GM04503 (cell line): ENCODE results near the gene ZBTB3.
"Not testable (repeated sequence)": the region's sequence is repeated elsewhere in the genome, so short reads cannot be mapped to it uniquely, and the experiment has no call there.

Source experiments
- DNase-seq: peaks from one replicate; pipeline ENCODE4 v3.0.0-alpha.2; 2012; ENCODE audit warnings: low read depth

Gene ZBTB3

DNA sequence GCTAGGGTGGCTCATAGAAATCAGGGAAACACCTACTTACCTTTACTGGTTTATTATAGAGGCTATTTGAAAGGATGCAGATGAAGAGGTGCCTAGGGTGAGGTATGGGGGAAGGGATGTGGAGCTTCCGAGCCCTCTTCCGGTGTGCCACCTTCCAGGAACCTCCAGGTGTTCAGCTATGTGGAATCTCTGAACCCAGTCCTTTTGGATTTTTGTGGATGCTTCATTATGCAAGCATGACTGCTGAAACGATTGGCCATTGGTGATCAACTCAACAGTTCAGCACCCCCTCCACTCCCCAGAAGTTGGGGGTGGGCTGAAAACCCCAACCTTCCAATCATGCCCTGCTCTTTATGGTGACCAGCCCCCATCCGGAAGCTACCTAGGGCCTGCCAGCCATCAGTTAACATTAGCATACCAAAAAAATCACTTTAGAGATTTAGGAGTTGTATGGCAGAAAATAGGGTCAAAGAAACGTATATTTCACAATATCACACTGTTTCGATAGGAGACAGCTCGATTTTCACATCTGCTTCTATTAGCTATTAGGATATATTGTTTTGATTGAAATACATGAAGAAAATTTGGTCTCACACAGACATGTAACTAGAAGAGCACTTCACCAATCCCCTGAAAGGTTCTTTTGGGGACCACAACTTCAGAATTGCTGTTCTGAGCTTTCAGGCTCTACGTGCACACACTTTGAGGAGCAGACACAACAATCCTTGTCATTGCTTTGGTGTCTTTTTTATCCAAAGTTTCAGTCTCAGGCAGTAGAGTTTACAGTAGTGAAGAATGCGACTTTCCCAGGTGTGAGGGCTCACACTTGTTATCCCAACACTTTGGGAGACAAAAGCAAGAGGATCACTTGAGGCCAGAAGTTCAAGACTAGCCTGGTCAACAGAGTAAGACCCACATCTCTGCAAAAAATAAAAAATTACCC lies 4.2 kb upstream of the ZBTB3 start:
- DNase-seq, result no peak

DNA sequence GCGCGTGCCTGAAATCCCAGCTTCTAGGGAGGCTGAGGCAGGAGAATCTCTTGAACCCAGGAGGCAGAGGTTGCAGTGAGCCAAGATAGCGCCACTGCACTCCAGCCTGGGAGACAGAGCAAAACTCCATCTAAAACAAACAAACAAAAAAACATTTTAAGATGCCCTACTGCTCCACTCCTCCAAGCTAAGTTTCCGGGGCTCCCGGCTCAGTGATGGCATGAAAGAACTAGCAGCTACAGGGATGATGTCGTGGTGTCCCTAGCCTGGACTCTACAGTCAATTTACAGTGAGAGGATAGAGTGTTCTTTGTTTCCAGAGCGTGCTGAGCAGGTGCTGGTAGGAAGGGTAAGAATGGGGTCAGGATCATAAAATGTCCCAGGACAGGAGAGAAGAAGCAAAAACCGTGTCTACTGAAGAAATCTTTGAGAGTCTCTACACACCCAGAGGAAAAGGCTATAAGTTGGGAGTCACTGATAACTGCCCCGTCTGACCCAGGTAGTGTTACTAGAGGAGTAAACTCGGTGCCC lies 1.2 kb upstream of the ZBTB3 start:
- DNase-seq, result no peak

DNA sequence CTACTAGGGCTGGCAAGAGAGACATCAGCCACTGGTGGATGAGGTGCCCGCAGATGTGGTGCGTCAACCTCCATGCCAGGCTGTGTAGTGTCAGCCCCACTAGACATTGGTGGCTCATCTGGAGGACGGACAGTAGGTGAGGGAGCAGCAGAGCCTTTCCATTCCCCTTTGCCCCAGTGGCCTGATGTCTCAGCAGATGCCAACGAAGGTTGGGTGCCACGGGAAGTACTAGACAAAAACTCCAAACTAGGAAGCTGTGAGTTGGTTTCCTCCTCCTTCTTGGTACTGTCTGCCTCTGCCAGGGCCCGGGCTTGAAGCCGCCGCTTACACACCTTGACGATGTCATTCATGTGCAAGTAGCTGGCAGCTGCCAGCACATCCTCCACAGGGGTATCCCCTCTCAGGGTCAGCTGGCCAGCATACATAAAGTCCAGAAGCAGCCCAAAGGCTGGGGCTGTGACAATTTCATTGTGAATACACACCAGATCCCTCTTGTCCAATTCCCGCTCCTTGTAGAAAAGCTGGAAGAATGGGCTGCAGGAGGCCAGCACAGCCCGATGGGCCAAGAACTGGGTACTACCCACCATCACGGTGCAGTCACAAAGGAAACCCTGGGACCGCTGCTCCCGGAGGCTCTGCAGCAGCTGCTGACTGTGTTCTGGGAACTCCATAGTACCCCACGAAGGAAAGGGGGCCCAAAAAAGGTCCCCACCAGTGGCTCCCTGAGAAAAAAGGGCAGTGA lies 795 bp downstream of the ZBTB3 start:
- DNase-seq, result no peak

DNA sequence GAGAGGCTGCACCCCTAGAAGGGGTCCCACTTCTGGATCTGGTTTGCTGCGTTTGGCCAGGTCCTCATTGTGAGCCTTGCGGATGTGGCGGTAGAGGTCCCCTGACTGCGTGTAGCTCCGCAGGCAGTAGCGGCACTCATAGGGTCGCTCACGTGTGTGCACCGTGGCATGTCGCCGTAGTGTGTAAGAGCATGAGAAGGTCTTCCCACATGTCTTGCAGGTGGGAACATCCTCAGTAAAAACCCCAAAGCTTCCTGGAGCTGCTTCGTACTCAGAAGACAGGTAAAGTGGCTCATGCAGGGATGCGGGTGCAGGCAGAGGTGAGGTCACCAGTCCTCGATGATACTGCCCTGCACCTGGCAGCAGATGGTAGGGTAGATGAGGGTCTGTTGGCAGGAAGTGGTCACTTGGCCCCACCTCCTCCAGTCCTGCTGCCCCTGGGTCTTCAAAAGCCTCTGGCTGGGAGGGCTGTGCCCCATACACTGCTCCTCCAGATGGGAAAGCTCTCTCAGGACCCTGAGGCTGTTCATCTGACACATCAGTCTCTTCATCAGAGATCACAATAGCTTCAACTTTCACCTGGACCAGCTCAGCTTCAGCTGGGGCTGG lies 1.7 kb downstream of the ZBTB3 start:
- no peak for DNase-seq

DNA sequence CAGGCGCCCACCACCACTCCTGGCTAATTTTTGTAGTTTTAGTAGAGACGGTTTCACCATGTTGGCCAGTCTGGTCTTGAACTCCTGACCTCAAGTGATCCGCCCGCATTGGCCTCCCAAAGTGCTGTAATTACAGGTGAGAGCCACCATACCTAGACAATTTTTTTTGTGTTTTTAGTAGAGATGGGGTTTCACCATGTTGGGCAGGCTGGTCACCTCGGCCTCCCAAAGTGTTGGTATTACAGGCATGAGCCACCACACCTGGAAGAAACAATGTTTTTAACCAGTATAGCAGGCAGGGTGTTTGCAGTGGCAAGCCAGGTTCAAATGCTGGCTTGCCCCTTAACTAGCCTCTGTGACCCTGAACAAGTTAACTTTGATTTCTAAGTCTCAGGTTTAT lies 4.0 kb downstream of the ZBTB3 start:
- not testable (repeated sequence) for DNase-seq

DNA sequence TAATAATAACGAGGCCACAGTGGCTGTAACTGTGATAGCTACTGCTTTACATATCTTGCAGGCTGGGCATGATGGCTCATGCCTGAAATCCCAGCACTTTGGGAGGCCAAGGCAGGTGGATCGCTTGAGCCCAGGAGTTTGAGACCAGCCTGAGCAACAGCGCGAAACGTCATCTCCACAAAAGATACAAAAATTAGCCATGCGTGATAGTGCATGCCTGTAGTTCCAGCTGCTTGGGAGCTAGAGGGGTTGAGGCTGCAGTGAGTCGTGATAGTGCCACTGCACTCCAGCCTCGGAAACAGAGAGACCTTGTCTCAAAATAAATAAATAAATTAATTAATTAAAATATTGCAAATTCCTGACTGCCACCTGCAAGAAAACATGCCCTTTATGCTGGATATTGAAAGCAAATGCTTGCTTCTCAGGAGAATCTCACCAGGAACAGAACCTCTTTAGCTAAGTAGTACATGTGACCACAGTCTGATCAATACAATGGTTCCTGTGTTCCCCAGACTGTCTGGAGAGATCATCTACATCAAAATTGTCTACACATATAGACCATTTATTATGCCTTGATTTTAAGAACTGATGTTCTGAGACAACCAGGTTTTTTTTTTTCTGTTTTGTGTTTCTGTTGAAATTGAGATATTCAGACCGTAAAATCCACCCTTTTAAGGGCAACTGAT lies 6.3 kb downstream of the ZBTB3 start:
- no peak for DNase-seq

DNA sequence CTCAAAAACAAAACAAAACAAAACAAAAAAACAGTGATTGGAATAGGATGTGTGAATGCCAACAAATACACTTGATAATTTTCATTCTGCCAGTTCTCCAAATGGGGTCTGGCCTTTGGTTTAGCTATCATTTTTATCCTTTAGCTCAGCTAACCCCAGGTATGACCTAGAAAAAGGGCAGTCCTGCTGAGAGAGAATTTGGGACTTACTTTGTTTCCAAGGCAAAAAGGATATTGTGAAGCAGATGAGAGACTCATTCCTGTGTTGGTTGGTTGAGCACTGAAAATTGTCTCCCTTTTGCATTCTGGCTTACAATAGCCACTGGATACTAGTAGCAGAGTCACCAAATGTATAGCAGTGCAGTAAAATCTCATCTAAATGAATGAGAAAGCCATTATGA lies 16.8 kb downstream of the ZBTB3 start:
- no peak for DNase-seq

DNA sequence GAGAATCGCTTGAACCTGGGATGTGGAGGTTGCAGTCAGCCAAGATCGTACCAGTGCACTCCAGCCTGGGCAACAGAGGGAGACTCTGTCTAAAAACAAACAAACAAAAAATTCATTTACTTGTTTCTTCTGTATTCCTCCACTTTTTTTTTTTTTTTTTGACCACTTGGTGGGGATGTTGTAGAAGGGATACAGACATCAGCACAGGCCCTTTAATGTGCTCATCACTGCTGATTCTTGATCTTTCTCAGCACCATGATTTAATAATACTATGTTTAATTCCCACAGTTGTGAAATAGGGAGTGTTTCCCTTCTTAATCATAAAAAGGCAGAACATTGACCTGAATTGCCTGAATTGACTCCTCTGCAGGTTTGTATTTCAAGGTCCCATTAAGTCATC lies 21.1 kb downstream of the ZBTB3 start:
- DNase-seq, result no peak

DNA sequence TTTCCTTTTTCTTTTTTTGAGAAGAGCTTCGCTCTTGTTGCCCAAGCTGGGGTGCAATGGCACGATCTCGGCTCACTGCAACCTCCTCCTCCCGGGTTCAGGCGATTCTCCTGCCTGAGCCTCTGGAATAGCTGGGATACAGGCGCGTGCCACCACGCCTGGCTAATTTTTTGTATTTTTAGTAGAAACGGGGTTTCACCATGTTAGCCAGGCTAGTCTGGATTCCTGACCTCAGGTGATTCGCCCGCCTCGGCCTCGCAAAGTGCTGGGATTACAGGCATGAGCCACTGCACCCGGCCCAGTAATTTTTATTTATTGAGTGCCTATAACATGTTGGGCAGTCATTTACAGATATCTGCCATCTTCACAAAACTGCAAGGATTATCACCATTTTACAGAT lies 23.9 kb downstream of the ZBTB3 start:
- not testable (repeated sequence) for DNase-seq

DNA sequence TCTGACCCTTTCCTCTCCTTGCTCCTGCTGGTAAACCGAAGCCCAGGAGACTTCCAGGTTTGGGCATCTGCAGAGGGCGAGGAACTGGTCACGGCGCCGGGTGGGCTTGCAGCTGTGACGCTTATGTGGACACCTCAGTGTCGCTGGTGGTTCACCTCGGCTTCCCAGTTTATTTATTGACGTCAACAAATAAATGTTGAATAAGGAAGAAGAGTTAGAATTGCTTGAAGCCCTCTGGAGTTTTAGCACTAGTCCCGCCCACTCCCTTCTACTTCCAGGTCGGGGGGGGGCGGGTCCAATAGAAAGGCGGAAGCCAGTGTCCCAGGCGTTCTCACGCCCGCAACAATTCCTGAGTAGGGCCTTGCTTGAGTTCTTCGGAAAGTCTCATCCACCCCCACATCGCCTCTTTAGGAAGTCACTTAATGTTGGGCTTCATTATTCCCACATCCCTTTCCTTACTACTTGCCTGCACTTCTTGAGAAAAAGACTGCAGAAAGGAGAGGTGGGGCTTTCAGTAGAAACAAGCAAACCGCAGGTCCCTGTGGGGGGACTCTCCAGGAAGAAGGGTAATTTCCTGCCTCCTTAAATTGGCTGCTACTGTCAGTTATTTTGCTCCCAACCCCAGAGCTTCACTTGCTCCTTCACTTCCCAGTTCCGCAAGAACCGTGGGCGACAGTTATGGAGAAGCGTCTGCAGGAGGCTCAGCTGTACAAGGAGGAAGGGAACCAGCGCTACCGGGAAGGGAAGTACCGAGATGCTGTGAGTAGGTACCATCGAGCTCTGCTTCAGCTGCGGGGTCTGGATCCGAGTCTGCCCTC lies 25.6 kb downstream of the ZBTB3 start, which contains the start of gene TTC9C:
TTC9C (plus strand) TSS at position 316 of the 818 bp plus-strand sequence; CDS start at position 679, 363 bp downstream.
- peak; percentile 50 for DNase-seq

DNA sequence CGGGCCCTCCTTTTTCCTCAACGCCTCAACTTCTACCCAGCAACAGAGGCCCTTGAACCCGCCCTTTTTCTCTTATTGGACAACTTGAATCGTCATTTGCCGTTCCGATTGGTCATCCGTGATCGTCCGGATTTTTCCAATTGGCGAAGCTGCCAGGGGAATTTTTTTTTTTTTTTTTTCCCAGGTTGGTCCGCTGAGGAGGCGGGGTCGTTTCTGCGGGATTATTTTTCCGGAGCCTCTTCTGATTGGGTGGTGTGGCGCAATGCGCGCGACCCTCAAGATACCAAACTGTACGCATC lies 26.1 kb downstream of the ZBTB3 start:
- DNase-seq, result peak; percentile 91

DNA sequence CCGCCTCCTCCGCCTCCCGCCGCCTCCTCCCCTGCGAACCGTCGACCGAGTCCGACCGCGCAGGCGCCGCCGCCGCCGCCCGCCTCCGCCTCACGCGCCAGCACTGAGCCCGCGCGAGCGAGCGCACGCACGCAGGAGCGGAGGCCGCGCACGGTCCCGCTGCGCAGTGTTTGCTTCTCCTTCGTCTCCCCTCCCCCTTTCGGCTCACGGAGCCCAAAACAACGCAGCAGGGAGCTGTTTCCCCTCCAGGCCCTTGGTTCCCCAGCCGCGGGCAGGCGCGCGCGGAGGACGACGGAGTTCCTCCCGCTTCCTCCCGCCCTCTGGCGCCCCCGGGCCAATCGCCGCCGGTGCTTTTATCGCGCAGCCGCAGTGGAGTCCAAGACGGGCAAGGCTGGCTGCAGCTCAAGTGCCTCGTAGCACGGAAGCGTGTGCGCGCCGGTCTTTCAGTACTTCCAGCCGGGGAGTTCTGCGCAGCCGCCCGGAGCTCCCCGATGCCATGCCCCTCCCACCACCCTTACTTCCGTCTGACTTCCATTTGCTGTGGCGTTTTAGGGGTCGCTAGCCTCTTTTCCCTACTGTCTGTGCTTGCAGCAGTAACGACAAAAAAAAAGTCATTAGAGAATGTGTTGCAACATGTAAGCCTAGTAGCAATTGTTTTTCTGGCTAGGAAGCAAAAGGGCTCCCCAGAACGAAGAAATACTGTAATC lies 26.6 kb downstream of the ZBTB3 start, which contains the start of gene HNRNPUL2:
HNRNPUL2 (minus strand) TSS at position 293 of the 707 bp plus-strand sequence. CDS start 301 bp downstream, outside the sequence.
- peak; percentile 90 for DNase-seq

DNA sequence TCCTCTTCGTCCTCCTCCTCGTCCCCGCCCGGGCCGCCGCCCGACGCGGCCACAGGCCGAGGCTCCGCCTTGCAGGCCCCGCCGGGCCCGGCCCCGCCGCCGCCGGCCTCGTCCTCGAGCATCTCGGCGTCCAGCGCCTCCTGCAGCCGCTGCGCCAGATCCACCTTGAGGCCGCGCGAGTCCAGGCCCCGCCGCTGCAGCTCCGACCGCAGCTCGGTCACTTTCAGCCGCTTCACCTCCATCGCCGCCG lies 27.1 kb downstream of the ZBTB3 start:
- no peak for DNase-seq

DNA sequence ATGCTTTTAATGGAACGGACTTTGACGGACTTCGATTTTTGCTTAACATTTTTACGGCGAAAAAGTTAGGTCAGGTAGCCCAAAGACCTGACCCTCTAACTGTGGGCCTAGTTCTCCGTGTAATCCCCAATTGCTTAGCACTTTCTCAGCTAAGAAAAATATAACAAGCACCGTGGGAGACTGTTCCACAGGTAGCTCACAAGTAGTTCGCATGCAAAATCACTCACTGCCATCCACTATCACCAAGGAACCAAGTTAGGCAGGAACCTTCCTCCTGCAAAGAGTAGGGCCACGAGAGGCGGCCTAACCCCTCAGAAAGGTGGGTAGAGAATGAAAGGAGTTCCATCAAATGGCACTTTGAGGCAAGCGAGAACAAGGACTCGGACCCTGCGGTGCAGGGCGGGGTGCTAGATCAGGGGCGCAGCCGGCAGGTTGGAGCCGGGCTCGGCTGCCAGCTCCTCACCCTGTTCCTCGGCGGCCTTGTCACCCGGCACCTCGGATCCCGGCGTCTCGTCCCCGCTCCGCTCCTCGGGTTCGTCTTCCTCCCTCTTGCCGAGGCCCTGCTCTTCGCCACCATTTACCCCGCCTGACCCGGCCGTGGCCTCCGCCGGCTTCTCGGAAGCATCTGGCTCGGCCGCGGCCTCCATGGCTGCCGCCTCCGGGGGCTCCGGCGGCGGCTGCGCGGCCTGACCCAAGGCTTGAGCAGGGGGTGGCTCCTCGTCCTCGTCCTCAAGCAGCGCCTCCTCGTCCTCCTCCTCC lies 27.6 kb downstream of the ZBTB3 start:
- no peak for DNase-seq

DNA sequence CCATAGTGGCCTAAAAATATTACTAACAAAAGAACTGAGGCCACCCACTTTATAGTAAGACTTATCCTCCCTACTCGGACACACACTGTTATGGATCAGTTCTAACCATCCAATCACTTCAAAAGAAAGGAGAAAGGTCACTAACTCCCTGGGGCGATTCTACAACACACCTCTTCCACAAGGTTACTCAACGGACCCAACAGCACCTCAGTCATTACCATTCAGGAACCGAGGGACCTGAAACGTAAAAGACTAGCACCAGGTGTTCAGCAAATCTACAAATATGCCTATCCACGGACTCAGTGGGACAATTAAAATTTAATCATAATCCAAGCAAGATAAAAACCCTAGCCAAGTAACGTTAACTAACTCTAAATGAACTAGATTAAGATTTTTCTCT lies 28.3 kb downstream of the ZBTB3 start:
- DNase-seq, result no peak

DNA sequence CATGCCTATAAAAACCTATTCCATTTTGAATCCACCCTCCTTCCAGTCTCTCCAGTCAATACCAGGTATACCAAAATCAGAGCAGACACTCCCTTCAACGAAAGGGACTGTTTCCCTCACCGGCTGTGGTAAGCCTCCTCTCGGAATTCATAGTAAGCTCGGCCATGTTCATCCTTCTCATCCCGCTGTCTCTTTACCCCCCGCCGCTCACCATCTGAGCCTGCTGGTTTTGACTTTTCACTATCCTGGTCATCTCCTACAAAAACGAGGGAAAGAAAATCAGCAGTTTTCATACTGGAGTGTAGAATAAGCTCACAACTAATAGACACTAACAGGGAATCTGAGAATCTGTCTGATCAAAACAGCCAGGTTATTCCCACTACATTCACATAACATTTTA lies 29.8 kb downstream of the ZBTB3 start:
- no peak for DNase-seq

DNA sequence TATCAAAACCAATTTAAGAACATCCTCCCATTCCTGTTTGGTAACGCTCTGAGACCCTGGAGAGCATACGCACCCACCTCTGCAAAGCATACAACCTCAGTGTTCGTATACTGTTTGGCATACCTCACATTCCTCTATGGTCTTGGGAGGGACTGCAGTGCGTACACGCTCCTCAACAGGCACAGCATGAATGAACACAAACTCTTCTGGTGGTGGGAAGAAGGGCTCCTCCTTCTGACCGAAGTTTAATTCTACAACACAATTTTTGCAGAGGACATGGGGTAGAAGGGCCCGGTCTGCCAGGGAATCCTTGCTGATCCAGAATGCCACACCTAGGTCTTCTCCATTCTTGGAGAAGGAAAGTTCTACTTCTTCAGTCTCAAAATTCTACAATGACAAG lies 32.0 kb downstream of the ZBTB3 start:
- DNase-seq, result no peak

DNA sequence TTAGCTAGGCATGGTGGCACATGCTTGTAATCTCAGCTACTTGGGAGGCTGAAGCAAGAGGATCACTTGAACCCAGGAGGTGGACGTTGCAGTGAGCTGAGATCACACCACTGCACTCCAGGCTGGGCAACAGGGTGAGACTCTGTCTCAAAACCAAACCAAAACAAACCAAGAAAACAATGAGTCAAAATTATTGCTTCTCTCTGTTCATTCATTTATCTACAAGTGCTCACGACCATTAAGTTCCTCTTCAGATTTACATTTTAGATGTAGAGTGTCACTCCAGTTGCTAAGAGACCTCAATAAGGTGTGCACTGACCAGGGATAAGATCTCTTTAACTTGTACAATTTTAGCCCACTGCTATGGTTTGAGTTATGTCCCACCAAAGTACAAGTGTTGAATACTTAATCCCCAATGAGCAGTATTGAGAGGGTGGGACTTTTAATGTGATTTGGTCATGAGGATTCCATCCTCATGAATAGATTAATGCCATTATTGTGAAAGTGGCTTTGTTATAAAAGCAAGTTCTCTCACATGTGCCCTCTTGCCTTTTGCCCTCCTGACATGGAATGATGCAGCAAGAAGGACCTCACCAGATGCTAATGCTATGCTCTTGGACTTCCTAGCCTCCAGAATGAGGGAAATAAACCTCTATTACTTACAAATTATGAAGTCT lies 34.5 kb downstream of the ZBTB3 start:
- no peak for DNase-seq

DNA sequence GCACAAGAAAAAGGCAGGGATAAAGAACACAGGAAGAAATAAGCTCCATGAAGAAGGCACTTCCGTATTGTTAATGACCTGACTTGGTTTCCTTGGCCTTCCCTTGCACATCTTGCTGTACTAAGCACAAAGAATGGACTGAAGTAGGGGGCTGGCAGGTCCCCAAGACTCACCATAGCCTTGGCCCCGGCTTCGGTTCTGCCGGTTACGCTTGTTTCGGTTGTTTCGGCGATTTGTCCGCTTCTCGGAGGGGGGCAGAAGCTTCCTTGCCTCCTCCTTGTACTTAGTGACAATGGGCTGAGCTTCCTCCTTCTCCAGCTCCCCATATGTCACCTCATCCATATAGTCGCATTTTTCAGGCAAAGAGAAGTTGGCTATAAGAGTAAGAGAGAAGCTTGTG lies 37.1 kb downstream of the ZBTB3 start:
- DNase-seq, result no peak
